ENCODE data around the gene CEP89.
"Not testable (repeated sequence)": the region's sequence is repeated elsewhere in the genome, so short reads cannot be mapped to it uniquely, and the experiment has no call there.

Gene CEP89

DNA sequence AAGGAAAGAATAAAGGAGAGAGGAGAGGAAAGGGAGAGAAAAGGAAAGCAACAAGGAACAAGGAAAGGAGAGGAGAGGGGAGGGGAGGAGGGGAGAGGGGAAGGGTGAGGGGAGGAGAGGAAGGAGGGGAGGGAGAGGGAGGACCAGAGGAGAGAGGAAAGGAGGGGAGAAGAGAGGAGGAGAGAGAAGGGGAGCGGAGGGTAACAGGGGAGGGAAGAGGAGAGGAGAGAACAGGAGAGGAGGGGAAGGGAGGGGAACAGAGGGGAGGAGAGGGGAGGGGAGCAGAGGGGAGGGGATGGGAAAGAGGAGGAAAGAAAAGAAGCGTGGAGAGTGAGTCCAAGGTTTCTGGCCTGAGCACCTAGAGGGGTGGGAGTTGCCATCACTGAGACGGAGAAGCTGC, 27.0 kb upstream of the CEP89 start:
- no peak for DNase-seq (ENCODE audit: insufficient read length, low spot score)
- TF ChIP-seq, protein P1, sequence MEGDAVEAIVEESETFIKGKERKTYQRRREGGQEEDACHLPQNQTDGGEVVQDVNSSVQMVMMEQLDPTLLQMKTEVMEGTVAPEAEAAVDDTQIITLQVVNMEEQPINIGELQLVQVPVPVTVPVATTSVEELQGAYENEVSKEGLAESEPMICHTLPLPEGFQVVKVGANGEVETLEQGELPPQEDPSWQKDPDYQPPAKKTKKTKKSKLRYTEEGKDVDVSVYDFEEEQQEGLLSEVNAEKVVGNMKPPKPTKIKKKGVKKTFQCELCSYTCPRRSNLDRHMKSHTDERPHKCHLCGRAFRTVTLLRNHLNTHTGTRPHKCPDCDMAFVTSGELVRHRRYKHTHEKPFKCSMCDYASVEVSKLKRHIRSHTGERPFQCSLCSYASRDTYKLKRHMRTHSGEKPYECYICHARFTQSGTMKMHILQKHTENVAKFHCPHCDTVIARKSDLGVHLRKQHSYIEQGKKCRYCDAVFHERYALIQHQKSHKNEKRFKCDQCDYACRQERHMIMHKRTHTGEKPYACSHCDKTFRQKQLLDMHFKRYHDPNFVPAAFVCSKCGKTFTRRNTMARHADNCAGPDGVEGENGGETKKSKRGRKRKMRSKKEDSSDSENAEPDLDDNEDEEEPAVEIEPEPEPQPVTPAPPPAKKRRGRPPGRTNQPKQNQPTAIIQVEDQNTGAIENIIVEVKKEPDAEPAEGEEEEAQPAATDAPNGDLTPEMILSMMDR (IDR thresholded peaks at IDR 0.05; ENCODE audit: insufficient read depth, missing control alignments) = no peak
- no peak for FAIRE-seq

DNA sequence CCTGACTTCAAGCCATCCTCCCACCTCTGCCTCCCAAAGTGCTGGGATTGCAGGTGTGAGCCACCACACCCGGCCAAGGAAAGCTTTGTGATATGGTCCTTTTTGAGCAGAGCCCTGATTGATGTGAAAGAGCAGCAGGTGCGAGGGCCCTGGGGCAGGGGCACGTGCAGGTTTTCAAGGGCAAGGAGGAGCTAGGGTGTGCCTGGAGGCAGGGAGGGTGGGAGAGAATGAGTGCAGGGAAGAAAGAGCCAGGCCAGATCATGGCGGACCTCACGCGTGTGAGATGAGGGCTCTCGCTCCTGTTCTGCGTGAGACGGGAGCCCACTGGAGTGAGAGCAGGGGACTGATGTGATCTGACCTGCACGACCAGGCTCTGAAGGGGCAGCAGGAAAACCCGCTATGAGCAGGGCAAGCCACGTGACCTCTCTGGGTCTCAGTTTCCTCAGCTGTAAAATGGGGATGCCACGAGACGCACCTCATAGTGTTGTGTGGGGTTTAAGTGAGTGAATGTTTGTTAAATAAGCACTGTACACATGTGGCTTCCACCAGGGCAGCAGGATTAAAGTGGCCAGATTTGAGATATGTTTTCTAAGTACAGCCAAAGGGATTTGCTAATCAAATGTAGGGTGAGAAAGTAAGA, 26.1 kb upstream of the CEP89 start:
- DNase-seq (ENCODE audit: insufficient read length, low spot score) (no peak), FAIRE-seq (no peak)
- TF ChIP-seq, protein P1 (IDR thresholded peaks at IDR 0.05; ENCODE audit: insufficient read depth, missing control alignments) = no peak

DNA sequence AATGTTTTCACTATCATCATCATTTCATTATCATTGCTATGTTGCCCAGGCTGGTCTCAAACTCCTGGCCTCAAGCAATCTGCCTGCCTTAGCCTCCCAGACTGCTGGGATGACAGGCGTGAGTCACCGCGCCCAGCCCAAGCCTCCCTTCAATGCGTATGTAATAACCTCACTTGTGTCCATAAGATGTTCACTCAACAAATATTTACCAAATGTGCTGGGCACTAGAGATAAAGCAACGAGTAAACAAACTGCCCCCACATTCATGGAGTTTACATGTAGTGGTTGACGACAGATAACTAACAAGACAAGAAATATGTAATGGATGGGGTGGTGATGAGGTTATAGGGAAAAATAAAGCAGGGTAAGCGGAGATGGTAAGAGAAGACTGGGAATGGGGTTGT, 25.3 kb upstream of the CEP89 start:
- not testable (repeated sequence) for DNase-seq (ENCODE audit: insufficient read length, low spot score); FAIRE-seq

DNA sequence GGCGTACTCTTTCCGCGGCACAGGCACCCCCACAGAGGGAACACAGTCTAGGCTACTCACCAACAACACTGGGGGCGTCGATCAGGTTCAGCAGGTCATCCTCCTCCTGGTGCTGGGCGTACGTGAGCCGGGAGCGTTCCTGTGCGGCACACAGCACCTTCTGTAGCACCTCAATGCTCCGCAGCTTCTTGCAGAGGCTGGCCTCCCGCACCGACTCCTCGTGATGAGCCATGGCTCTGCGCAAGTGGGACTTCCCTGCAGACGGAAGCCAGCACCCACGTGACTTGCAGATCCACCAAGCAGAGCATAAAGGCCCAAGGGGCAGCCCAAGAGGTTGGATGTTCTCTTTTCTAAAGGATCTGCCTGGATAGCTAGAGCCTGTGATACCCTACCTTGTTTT, 24.2 kb upstream of the CEP89 start:
- not testable (repeated sequence) for DNase-seq (ENCODE audit: insufficient read length, low spot score); FAIRE-seq

DNA sequence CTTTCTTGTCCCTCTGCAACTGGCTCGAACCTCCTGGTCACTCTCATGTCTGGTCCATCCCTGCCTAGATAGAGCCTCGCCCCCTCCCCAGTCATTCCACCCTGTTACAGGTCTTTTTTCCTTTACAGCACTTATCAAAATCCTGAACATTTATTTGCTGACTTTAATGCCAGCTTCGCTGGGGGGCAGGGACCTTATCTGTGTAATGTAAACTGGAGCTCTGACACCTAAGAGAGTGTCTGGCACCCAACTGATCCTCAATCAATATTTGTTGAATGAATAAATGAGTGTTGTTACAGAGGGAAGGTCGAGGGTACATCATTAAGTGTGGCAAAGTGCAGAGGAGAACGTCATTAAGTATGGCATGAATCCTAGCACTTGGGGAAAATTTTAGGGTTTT, 17.0 kb upstream of the CEP89 start:
- FAIRE-seq (no peak), DNase-seq (ENCODE audit: insufficient read length, low spot score) (no peak)
- TF ChIP-seq, protein P1 (IDR thresholded peaks at IDR 0.05; ENCODE audit: insufficient read depth, missing control alignments) = no peak

DNA sequence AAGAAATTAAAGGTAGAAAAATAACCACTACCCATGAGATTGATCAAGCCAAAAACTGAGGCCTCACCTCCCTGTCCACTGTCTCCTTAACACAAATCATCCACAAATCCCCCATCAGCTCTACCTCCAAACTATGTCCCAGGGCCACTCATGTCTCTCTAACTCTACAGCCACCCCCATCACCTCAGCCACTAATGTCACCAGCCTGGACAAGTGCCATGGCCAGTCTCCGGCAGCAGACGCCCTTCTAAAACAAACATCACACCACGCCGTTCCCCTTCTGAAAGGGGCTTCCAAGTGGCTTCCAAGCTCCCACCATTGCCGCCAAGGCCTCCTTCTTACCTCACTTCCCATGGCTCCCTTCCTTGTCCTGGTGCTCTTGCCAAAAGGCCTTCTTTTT, 16.5 kb upstream of the CEP89 start:
- FAIRE-seq; DNase-seq (ENCODE audit: insufficient read length, low spot score): not testable (repeated sequence)

DNA sequence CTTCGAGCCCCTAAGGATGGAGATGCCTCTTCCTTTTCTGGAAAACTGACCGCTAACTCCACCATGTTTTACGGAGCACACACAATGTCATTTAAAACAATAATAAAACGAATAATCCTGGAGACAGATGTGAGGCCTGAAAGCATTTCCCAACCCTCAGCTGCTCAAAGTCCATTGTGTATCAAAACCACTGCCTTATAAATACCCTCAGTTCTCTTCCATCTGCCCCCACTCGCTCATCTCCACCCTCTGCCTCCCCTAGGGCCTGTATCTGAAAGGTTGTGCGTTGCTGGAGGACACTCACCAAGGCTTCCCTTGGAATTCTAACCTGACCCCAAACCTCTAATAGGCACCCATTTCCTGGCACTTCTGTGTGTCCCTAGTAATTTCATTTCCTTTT, 10.7 kb upstream of the CEP89 start:
- FAIRE-seq; DNase-seq (ENCODE audit: insufficient read length, low spot score): not testable (repeated sequence)

DNA sequence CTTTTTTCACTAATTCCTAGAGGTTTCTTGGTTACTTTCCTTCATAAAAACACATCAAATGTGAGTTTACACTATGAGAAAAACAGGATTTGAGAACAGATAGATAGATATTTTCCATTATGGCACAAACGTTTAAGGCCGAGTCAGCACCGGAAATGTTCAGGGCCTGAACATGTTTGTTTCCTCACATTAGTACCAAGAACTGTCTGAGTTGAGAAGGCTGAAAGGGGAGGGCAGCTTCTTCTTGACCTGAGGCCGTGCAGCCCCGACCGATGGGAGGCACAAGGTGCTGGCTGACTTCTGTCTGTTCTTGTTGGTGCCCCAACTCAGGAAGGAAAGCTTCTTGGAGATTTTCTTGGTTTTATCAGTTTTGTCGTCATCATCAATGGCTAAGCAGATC, 8.0 kb upstream of the CEP89 start:
- not testable (repeated sequence) for DNase-seq (ENCODE audit: insufficient read length, low spot score); FAIRE-seq

DNA sequence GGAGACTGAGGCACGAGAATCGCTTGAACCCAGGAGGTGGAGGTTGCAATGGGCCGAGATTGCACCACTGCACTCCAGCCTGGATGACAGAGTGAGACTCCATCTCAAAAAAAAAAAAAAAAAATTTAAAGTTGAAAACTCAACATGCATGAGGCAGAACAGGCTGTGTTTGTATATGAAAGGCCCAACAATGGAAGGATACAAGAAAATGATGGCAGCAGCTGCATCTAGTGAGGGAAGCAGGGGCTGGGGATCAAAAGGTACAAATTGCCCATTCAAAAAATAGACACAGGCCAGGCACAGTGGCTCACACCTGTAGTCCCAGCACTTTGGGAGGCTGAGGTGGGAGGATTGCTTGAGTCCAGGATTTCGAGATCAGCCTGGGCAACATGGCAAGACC, 6.1 kb upstream of the CEP89 start:
- not testable (repeated sequence) for FAIRE-seq; DNase-seq (ENCODE audit: insufficient read length, low spot score)

DNA sequence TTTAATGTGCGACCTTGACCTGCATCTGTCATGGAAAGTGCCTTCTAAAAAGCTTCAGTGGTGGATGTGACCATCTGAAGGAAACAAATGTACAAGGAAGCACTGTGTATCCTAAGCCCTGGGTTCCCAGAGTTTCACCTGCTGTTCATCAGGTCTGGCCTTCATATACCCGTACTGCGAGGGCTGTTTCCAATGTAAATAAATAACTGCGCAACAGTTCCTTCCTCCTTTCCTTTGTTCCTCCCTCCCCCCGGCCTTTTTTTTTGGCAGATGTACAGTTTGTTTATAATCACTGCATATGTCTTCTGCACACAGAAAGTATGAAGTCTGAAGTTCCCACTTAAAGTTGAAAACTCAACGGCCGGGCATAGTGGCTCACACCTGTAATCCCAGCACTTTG, 5.5 kb upstream of the CEP89 start:
- TF ChIP-seq, protein P1 (IDR thresholded peaks at IDR 0.05; ENCODE audit: insufficient read depth, missing control alignments) = no peak
- no peak for FAIRE-seq
- no peak for DNase-seq (ENCODE audit: insufficient read length, low spot score)

All from D721Med (cell line).